ENCODE data around the gene TPD52L1.

Gene TPD52L1

DNA sequence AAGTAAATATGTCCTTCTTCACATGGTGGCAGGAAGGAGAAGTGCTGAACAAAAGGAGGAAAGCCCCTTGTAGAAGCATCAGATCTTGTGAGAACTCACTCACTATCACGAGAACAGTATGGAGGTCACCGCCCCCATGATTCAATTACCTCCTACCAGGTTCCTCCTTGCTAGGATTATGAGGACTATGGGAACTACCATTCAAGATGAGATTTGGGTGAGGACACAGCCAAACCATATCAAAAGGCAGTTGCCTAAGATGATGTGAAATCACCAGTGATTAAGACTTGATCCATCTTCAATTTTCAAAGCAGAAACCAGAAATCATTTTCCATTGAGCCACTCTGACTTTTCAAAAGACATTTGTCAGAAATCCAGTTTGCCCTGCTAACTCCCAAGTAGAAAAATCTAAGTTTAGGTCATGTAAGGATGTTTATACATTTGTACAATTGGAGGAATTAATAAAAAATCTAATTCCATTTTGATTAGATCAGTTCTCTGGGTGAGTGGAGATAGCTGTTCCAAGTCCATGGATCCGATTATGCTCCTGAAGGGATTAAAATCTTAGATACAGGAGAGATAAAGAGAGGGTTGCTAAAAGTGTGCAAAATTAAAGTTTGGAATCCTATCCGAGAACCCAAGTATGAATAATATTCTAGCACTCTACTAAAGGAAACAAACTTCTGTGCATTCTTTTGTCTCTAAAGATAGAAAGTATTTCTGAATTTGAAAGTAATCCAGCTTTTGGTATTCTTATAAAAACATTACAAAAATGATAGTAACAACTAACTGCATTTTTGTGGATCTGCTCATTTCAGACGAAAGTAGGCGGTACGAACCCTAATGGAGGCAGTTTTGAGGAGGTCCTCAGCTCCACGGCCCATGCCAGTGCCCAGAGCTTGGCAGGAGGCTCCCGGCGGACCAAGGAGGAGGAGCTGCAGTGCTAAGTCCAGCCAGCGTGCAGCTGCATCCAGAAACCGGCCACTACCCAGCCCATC, 108.7 kb downstream of the TPD52L1 start:
- no peak overlapping the region for H3K23ac ChIP-seq (ENCODE audit: low read length)
- WGBS (ENCODE audit: extremely low coverage, insufficient coverage, low lambda C conversion rate), result no CpG with 5 or more reads among the region's 12 CpGs

DNA sequence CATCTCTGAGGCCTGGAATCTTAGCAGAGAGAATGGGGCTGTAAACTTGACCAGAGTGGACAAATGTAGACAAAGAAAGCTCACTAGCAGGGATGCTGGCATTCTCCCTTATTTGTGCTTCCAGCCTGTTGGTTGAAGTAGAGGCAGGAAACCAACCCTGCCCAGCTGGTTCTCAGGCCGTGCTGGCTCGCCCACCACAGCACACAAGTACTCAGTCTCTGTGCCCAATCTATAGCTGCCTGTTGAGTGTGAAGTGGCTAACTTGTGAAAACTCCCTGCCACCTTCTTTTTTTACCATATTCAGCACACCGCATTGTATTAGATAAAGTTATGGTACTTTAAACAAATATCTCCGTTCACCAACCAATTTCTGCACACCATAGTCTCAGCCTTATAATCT, 110.9 kb downstream of the TPD52L1 start:
- no peak overlapping the region for H2AK5ac ChIP-seq (ENCODE audit: low read length)
- H3K79me2 ChIP-seq (ENCODE audit: control insufficient read depth, insufficient read depth, low read length), result no peaks in the 10 kb centered on the region
- no peak overlapping the region for H4K5ac ChIP-seq (ENCODE audit: low read length)
- H3K4me3 ChIP-seq (ENCODE audit: low read length), result no peak overlapping the region
- H3K4me2 ChIP-seq (ENCODE audit: low read length), result no peak overlapping the region
- no CpG with 5 or more reads among the region's 4 CpGs for WGBS (ENCODE audit: extremely low coverage, insufficient coverage, low lambda C conversion rate)
- H3K4ac ChIP-seq (ENCODE audit: low read depth, low read length), result no peak overlapping the region
- no peaks in the 10 kb centered on the region for H3K27me3 ChIP-seq (ENCODE audit: insufficient read depth, low read length, poor library complexity)
- no peak overlapping the region for H2BK120ac ChIP-seq (ENCODE audit: low read depth, low read length)
- no peaks in the 10 kb centered on the region for H3K79me1 ChIP-seq (ENCODE audit: low read length)
- H2BK5ac ChIP-seq (ENCODE audit: low read length), result no peak overlapping the region
- H3K27ac ChIP-seq (ENCODE audit: low read depth, low read length), result no peak overlapping the region
- no peak overlapping the region for H3K56ac ChIP-seq (ENCODE audit: low read length)
- no peak overlapping the region for H4K8ac ChIP-seq (ENCODE audit: low read depth, low read length)
- no peak overlapping the region for H3K23ac ChIP-seq (ENCODE audit: low read length)
- H3K4me1 ChIP-seq (ENCODE audit: control insufficient read depth, low read depth, low read length), result no peaks in the 10 kb centered on the region
- H3K36me3 ChIP-seq (ENCODE audit: control insufficient read depth, insufficient read depth, low read length), result no peaks in the 10 kb centered on the region
- H3K9ac ChIP-seq (ENCODE audit: low read length), result no peak overlapping the region
- H3K18ac ChIP-seq (ENCODE audit: low read length), result no peak overlapping the region
- no peak overlapping the region for H2BK15ac ChIP-seq (replicated peaks; ENCODE audit: low read depth)
- DNase-seq, result no peak

More for the DNA sequence above, 108.7 kb downstream of the TPD52L1 start:
- H3K4ac ChIP-seq (ENCODE audit: low read depth, low read length), result no peak overlapping the region
- H2BK5ac ChIP-seq (ENCODE audit: low read length), result no peak overlapping the region
- no peak overlapping the region for H3K4me2 ChIP-seq (ENCODE audit: low read length)
- DNase-seq, result no peak
- H3K79me1 ChIP-seq (ENCODE audit: low read length), result no peaks in the 10 kb centered on the region
- no peak overlapping the region for H3K9ac ChIP-seq (ENCODE audit: low read length)
- no peak overlapping the region for H3K4me3 ChIP-seq (ENCODE audit: low read length)
- no peak overlapping the region for H4K5ac ChIP-seq (ENCODE audit: low read length)
- H3K79me2 ChIP-seq (ENCODE audit: control insufficient read depth, insufficient read depth, low read length), result no peaks in the 10 kb centered on the region
- no peak overlapping the region for H2AK5ac ChIP-seq (ENCODE audit: low read length)
- H2BK120ac ChIP-seq (ENCODE audit: low read depth, low read length), result no peak overlapping the region
- no peak overlapping the region for H3K18ac ChIP-seq (ENCODE audit: low read length)
- no peaks in the 10 kb centered on the region for H3K4me1 ChIP-seq (ENCODE audit: control insufficient read depth, low read depth, low read length)
- no peak overlapping the region for H3K56ac ChIP-seq (ENCODE audit: low read length)
- no peak overlapping the region for H4K8ac ChIP-seq (ENCODE audit: low read depth, low read length)
- no peak overlapping the region for H3K27ac ChIP-seq (ENCODE audit: low read depth, low read length)
- no peak overlapping the region for H2BK15ac ChIP-seq (replicated peaks; ENCODE audit: low read depth)
- H3K27me3 ChIP-seq (ENCODE audit: insufficient read depth, low read length, poor library complexity), result no peaks in the 10 kb centered on the region
- no peaks in the 10 kb centered on the region for H3K36me3 ChIP-seq (ENCODE audit: control insufficient read depth, insufficient read depth, low read length)

DNA sequence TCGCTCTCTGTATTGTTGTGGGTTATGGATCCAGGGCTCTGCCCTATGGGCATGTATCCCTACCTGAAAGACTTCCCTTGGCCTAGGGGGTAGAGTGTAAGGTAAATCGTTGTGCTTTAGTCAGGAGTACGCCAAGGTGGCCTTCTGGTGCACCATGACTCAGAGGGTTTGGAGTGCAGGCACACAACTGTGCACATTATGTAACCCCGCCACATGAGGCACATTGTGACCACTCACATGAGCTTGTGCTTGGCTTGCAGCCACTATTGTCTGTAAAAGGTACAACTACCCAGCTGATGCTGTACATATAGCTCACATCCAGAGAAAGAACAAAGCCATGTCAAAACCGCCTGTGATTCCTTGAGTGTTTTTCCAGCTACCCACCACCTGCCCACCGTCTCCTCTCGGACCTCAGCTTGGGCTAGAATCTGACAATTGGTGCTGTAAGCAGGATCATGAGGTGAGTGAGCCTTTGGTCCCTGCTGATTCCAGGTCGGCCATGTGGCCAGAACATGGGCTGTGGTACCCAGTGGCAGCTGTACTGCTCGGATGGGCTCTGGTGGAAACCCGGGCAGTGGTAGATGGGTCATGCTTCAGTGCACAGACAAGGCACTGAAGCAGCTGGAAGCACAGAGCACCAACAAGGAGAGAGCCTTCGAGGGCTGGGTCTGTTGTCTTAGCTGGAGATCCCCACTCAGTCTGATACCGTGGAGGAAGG, 114.4 kb downstream of the TPD52L1 start:
- H3K4me2 ChIP-seq (ENCODE audit: low read length), result no peak overlapping the region
- H2BK120ac ChIP-seq (ENCODE audit: low read depth, low read length), result no peak overlapping the region
- no peaks in the 10 kb centered on the region for H3K79me1 ChIP-seq (ENCODE audit: low read length)
- H3K9ac ChIP-seq (ENCODE audit: low read length), result no peak overlapping the region
- no peak for DNase-seq
- H3K4me3 ChIP-seq (ENCODE audit: low read length), result no peak overlapping the region
- no peaks in the 10 kb centered on the region for H3K27me3 ChIP-seq (ENCODE audit: insufficient read depth, low read length, poor library complexity)
- no peak overlapping the region for H2AK5ac ChIP-seq (ENCODE audit: low read length)
- no peak overlapping the region for H3K27ac ChIP-seq (ENCODE audit: low read depth, low read length)
- H3K4me1 ChIP-seq (ENCODE audit: control insufficient read depth, low read depth, low read length), result no peaks in the 10 kb centered on the region
- H3K23ac ChIP-seq (ENCODE audit: low read length), result no peak overlapping the region
- H3K56ac ChIP-seq (ENCODE audit: low read length), result no peak overlapping the region
- no peak overlapping the region for H2BK15ac ChIP-seq (replicated peaks; ENCODE audit: low read depth)
- H3K79me2 ChIP-seq (ENCODE audit: control insufficient read depth, insufficient read depth, low read length), result no peaks in the 10 kb centered on the region
- WGBS (ENCODE audit: extremely low coverage, insufficient coverage, low lambda C conversion rate), result no CpG with 5 or more reads among the region's 12 CpGs
- H4K8ac ChIP-seq (ENCODE audit: low read depth, low read length), result no peak overlapping the region
- H4K5ac ChIP-seq (ENCODE audit: low read length), result no peak overlapping the region
- H3K36me3 ChIP-seq (ENCODE audit: control insufficient read depth, insufficient read depth, low read length), result no peaks in the 10 kb centered on the region
- H3K4ac ChIP-seq (ENCODE audit: low read depth, low read length), result no peak overlapping the region
- no peak overlapping the region for H2BK5ac ChIP-seq (ENCODE audit: low read length)
- no peak overlapping the region for H3K18ac ChIP-seq (ENCODE audit: low read length)

DNA sequence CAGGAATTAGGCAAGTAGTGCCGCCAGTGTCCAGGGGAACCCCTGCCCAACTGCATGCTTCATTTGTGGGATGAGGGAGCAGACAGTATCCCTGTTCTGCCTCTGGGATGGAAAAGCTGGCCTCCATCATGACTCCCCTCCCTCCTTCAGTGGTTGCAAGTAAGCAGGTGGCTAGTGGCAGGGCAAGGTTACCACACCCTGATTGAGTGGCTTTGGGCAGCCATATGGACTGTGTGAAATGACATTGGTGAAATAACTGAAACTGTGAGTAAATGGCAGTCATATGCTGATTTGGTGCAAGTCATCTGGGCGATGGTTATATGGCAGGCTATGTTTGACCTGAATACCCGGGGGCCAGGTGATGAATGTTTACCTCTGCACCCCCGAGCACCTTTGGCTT, 115.2 kb downstream of the TPD52L1 start:
- Histone ChIP-seq H3K4ac (ENCODE audit: low read depth, low read length) (no peak overlapping the region), H2BK5ac (ENCODE audit: low read length) (no peak overlapping the region), H3K27me3 (ENCODE audit: insufficient read depth, low read length, poor library complexity) (no peaks in the 10 kb centered on the region), H3K4me1 (ENCODE audit: control insufficient read depth, low read depth, low read length) (no peaks in the 10 kb centered on the region), H4K5ac (ENCODE audit: low read length) (no peak overlapping the region), H3K4me3 (ENCODE audit: low read length) (no peak overlapping the region), H2BK120ac (ENCODE audit: low read depth, low read length) (no peak overlapping the region), H3K79me2 (ENCODE audit: control insufficient read depth, insufficient read depth, low read length) (no peaks in the 10 kb centered on the region), H3K23ac (ENCODE audit: low read length) (no peak overlapping the region), H3K79me1 (ENCODE audit: low read length) (no peaks in the 10 kb centered on the region), H3K27ac (ENCODE audit: low read depth, low read length) (no peak overlapping the region), H2AK5ac (ENCODE audit: low read length) (no peak overlapping the region), H3K36me3 (ENCODE audit: control insufficient read depth, insufficient read depth, low read length) (no peaks in the 10 kb centered on the region), H3K4me2 (ENCODE audit: low read length) (no peak overlapping the region), H3K9ac (ENCODE audit: low read length) (no peak overlapping the region), H3K18ac (ENCODE audit: low read length) (no peak overlapping the region), H4K8ac (ENCODE audit: low read depth, low read length) (no peak overlapping the region), H2BK15ac (replicated peaks; ENCODE audit: low read depth) (no peak overlapping the region), H3K56ac (ENCODE audit: low read length) (no peak overlapping the region)
- no CpG with 5 or more reads among the region's 4 CpGs for WGBS (ENCODE audit: extremely low coverage, insufficient coverage, low lambda C conversion rate)
- DNase-seq, result no peak

DNA sequence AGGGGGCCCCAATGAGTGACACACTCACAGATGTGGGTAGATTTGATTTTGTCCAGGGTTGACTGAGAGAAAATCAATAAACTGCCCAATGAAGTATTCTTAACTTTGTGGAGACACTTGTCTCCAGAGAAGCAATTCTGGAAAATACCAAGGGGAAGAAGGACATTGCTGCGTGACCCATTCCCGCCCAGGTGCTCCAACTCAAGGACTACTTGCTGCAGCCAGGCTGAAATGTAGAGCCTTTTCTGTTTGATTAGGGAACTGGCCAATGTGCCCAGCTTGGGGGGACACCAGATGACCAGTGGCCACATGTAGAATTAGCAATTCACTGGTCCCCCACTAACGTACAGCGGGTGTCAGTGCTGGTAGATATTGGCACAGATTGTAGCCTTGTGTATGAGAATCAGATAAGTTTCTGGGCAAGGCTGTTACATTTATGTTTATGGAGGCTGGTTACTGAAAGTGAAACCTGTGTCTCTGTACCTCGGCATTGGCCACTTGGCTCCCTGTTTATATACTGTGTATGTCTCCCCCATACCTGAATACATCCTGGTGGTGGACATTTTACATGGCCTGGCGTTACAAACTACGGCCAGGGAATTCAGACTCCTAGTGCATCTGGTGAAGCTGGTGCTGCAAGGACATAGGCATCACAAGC, 115.9 kb downstream of the TPD52L1 start:
- H3K4me1 ChIP-seq (ENCODE audit: control insufficient read depth, low read depth, low read length), result no peaks in the 10 kb centered on the region
- no peak overlapping the region for H2BK5ac ChIP-seq (ENCODE audit: low read length)
- H3K79me1 ChIP-seq (ENCODE audit: low read length), result no peaks in the 10 kb centered on the region
- H3K27ac ChIP-seq (ENCODE audit: low read depth, low read length), result no peak overlapping the region
- peaks cover 2% of the 10 kb centered on the region for H3K36me3 ChIP-seq (ENCODE audit: control insufficient read depth, insufficient read depth, low read length)
- H3K4me3 ChIP-seq (ENCODE audit: low read length), result no peak overlapping the region
- H3K9ac ChIP-seq (ENCODE audit: low read length), result no peak overlapping the region
- H2BK120ac ChIP-seq (ENCODE audit: low read depth, low read length), result no peak overlapping the region
- H4K8ac ChIP-seq (ENCODE audit: low read depth, low read length), result no peak overlapping the region
- H3K79me2 ChIP-seq (ENCODE audit: control insufficient read depth, insufficient read depth, low read length), result no peaks in the 10 kb centered on the region
- no CpG with 5 or more reads among the region's 7 CpGs for WGBS (ENCODE audit: extremely low coverage, insufficient coverage, low lambda C conversion rate)
- no peak overlapping the region for H2AK5ac ChIP-seq (ENCODE audit: low read length)
- H3K18ac ChIP-seq (ENCODE audit: low read length), result no peak overlapping the region
- H4K5ac ChIP-seq (ENCODE audit: low read length), result no peak overlapping the region
- H2BK15ac ChIP-seq (replicated peaks; ENCODE audit: low read depth), result no peak overlapping the region
- no peak overlapping the region for H3K4ac ChIP-seq (ENCODE audit: low read depth, low read length)
- no peak overlapping the region for H3K23ac ChIP-seq (ENCODE audit: low read length)
- no peak overlapping the region for H3K4me2 ChIP-seq (ENCODE audit: low read length)
- no peak overlapping the region for H3K56ac ChIP-seq (ENCODE audit: low read length)
- H3K27me3 ChIP-seq (ENCODE audit: insufficient read depth, low read length, poor library complexity), result no peaks in the 10 kb centered on the region
- no peak for DNase-seq

Measured in mesendoderm (in vitro differentiated cells).